GM18867 (cell line): Measurements from ENCODE around the gene RERE.

Experiments used
- ATAC-seq: cut with Tn5 transposase; IDR thresholded peaks from one replicate; pipeline ENCODE4 v1.9.1; 2021; ENCODE audit warnings: mild to moderate bottlenecking, moderate library complexity; ENCODE audit not compliant: unreplicated experiment

RERE gene

GRCh38 chr1:8345621-8346415, 471.6 kb downstream of the RERE start:
- no peak for ATAC-seq

- no peak for ATAC-seq
These were observed 472.4 kb downstream of the RERE start for GRCh38 chr1:8344893-8345507.

DNA sequence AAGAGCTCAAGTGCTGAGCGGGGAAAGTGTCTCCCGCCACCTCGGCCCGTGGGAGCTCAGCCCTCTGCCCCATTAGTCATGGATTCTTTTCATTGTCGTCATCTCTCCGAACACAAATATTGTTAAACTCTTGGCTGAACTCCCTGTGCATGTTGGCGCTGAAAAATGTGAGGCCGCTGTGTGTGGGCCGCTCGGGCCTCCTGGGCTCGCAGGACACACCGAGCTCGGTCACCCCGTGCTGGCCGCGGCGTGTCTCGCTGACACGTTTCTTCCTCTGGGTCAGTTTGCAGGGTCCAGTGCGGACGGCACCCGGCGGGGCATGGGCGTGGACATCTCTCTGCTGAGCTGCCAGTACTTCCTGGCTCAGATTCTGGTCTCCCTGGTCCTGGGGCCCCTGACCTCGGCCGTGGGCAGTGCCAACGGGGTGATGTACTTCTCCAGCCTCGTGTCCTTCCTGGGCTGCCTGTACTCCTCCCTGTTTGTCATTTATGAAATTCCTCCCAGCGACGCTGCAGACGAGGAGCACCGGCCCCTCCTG, 473.9 kb downstream of the RERE start:
- ATAC-seq = no peak

DNA sequence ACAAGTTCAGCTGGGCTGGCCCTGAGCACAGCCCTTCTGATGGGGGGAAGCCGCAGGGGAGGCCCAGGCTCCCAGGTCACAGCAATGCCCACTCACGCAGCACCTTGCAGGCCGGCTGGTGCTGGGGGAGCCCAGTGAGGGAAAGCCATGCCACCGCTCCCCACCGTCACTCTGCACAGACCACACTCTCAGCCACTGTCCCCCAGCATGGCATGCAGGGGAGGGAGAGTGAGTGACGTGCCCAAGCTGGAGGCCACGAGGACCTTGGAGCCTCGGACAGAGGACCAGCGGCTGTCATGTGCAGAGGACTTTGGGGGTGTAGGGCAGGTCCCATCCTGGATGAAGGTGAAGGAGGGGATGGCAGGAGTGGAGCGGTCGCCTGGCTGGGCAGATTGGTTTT, 474.4 kb downstream of the RERE start:
- ATAC-seq = no peak

GRCh38 chr1:8342325-8342724, 475.1 kb downstream of the RERE start:
- ATAC-seq = no peak

DNA sequence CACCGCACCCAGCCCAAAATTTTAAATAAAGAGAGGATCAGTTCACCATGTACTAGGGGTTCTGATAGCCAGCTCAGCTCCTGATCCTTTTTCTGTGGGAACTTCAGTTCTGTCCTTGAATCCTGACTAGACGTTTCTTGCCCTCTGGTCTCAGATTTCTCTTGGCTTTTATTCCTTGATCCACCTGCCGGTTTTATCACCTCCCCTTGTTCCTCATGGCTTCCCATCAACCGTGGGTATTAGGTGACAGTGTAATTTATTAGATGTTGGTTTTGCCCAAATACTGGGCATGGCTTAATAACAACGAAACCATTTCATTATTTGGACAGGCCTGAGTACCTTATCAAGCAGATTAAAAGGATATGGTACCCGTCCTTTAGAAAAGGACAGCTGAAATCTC, 477.0 kb downstream of the RERE start:
- no peak for ATAC-seq

GRCh38 chr1:8339203-8339600, 478.2 kb downstream of the RERE start:
- no peak for ATAC-seq

DNA sequence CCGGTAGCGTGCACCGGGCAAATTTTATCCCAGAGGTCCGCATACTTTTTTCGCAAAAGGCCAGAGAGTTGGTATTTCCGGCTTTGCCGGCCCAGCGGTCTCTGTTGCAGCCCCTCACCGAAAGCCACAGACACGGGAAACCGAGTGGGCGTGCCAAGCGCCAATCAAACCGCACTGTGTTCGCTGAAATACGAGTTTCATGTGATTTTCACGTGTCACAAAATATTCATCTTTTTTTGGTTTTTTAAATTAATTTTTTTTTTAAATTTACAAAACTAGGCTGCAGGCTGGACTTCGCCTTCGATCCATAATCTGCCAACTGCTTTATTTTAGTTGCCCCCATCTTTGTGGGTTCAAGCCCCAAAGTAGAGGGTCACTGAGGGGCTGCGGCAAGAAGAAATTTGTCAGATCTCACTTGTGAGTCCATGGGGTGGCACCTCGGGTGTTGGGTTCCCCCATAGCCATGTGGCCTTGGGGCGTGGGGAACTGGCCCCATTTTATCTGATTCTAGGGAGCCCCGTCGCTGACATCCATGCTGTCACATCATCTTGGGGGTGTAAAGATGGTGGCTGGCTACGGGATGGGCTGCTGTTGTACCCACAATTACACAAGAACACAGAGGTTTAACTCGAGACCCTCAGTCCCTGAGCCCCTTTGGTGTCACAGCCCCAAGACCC, 478.8 kb downstream of the RERE start:
- no peak for ATAC-seq

- no peak for ATAC-seq
These were observed 479.5 kb downstream of the RERE start for GRCh38 chr1:8337776-8338525.

DNA sequence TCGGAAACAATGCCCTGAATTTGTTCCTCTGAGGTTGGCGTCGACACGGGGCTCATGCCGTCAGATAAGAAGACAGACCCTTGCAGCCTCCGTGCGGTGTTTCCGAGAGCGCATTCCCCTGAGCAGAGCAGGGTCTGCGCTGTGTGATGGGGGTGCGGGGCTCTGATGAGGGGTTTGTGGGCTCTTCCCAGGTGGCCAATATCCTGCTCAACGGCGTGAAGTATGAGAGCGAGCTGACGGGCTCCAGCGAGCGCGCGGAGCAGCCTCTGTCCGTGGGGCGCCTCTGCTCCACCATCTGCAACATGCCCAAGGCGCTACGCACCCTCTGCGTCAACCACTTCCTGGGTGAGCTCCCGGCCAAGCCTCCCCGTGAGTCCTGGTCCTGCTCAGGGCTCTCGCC, 482.2 kb downstream of the RERE start:
- ATAC-seq = no peak

GRCh38 chr1:8334106-8334851, 483.2 kb downstream of the RERE start:
- ATAC-seq = no peak

- ATAC-seq = no peak
These were observed 484.0 kb downstream of the RERE start for GRCh38 chr1:8333246-8333987.

DNA sequence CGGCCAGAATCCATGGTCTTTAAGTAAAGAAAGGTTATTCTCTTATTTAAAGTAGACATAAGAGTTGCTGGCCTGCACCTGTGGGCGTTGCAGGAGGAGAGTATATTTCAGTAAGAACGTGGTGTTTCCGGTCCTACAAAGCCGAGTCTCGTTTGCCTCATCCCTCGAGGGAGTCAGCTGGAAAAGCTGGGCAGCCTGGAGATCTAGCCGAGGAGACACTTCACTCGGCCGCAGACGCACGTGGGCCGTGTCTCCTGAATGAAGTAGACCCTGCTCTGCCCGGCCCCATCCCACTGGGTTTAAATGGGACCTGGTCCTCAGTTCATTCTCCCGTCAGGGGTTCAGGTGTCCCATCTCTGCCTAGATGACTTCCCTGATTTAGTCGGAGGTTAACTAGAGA, 484.6 kb downstream of the RERE start:
- no peak for ATAC-seq

DNA sequence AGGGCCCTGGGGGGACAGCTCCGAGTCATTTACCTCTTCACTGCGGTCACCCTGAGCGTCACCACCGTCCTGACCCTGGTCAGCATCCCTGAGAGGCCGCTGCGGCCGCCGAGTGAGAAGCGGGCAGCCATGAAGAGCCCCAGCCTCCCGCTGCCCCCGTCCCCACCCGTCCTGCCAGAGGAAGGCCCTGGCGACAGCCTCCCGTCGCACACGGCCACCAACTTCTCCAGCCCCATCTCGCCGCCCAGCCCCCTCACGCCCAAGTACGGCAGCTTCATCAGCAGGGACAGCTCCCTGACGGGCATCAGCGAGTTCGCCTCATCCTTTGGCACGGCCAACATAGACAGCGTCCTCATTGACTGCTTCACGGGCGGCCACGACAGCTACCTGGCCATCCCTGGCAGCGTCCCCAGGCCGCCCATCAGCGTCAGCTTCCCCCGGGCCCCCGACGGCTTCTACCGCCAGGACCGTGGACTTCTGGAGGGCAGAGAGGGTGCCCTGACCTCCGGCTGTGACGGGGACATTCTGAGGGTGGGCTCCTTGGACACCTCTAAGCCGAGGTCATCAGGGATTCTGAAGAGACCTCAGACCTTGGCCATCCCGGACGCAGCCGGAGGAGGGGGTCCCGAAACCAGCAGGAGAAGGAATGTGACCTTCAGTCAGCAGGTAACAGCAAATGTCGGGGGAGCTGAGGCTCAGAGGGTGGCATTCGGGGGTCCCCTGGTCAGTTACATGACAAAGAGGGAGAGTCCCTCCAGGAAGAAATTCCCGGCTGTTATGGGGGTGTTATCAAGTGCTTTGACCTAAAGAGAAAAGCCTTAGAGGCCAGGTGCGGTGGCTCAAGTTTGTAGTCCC, 486.9 kb downstream of the RERE start:
- ATAC-seq = no peak

GRCh38 chr1:8329858-8330257, 487.6 kb downstream of the RERE start:
- ATAC-seq = no peak

- ATAC-seq = no peak
These were observed 488.0 kb downstream of the RERE start for GRCh38 chr1:8329439-8329838.

GRCh38 chr1:8328271-8328670, 489.2 kb downstream of the RERE start:
- ATAC-seq = no peak

GRCh38 chr1:8326265-8326664, 491.2 kb downstream of the RERE start:
- ATAC-seq = no peak

DNA sequence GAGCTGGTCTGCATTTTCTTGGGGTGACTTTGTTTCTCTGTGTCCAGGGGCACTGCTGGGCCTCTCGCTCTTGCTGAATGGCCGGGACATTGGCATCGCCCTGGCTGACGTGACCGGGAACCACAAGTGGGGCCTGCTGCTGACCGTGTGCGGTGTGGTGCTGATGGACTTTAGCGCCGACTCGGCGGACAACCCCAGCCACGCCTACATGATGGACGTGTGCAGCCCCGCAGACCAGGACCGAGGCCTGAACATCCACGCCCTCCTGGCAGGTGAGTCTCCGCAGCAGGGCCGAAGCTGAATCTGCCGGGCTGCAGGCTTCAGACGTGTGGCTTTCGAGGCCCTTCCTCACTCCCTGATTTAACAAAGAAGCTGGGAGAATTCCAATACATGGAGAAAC, 491.7 kb downstream of the RERE start:
- ATAC-seq = no peak
